Measurements from ENCODE around the gene THUMPD3.

The THUMPD3 gene

GRCh38 chr3:9405756-9406155 lies 42.9 kb downstream of the THUMPD3 start:
- no peak overlapping the region for H3K4me3 ChIP-seq (ENCODE audit: low read depth, low read length)
- ChIA-PET POLR2A (interaction anchor here (0.5 kb wide), 1 partner anchor 13 kb away, joined by 3 read pairs; no protein-coding TSS in a partner anchor), CTCF (interaction anchor here (1.3 to 1.5 kb wide), 2 partner anchors 19 to 46 kb away, joined by 3 read pairs; no protein-coding TSS in a partner anchor)
- DNase-seq (ENCODE audit: low read depth, low spot score) = no peak
- no peak for TF ChIP-seq CTCF (IDR thresholded peaks at IDR 0.05; ENCODE audit: insufficient read depth, low read length, missing control alignments)

GRCh38 chr3:9406856-9407626 lies 44.2 kb downstream of the THUMPD3 start:
- H3K4me3 ChIP-seq (ENCODE audit: low read depth, low read length) = no peak overlapping the region
- no peak for TF ChIP-seq CTCF (IDR thresholded peaks at IDR 0.05; ENCODE audit: insufficient read depth, low read length, missing control alignments)
- no peak for DNase-seq (ENCODE audit: low read depth, low spot score)
- ChIA-PET CTCF (no interaction called here), POLR2A (no interaction called here)

- TF ChIP-seq CTCF (IDR thresholded peaks at IDR 0.05; ENCODE audit: insufficient read depth, low read length, missing control alignments) = no peak
- ChIA-PET POLR2A (no interaction called here), CTCF (no interaction called here)
- no peak overlapping the region for H3K4me3 ChIP-seq (ENCODE audit: low read depth, low read length)
- no peak for DNase-seq (ENCODE audit: low read depth, low spot score)
Measured at GRCh38 chr3:9408061-9408460, 45.2 kb downstream of the THUMPD3 start.

- TF ChIP-seq CTCF (IDR thresholded peaks at IDR 0.05; ENCODE audit: insufficient read depth, low read length, missing control alignments) = no peak
- CTCF ChIA-PET = no interaction called here
- no peak for DNase-seq (ENCODE audit: low read depth, low spot score)
- no peak overlapping the region for H3K4me3 ChIP-seq (ENCODE audit: low read depth, low read length)
- POLR2A ChIA-PET = no interaction called here
Measured at GRCh38 chr3:9408546-9408945, 45.7 kb downstream of the THUMPD3 start.

GRCh38 chr3:9409981-9410854 lies 47.4 kb downstream of the THUMPD3 start:
- DNase-seq (ENCODE audit: low read depth, low spot score) = no peak
- ChIA-PET POLR2A (interaction anchor here (1.0 kb wide), 1 partner anchor 14 kb away, joined by 5 read pairs; no protein-coding TSS in a partner anchor), CTCF (interaction anchor here (1.5 to 1.8 kb wide), 2 partner anchors 11 to 14 kb away, joined by 3 to 4 read pairs; no protein-coding TSS in a partner anchor)
- H3K4me3 ChIP-seq (ENCODE audit: low read depth, low read length) = no peak overlapping the region
- no peak for TF ChIP-seq CTCF (IDR thresholded peaks at IDR 0.05; ENCODE audit: insufficient read depth, low read length, missing control alignments)

- CTCF ChIA-PET = interaction anchor here (1.8 kb wide), 1 partner anchor 12 kb away, joined by 3 read pairs; no protein-coding TSS in a partner anchor
- no peak for DNase-seq (ENCODE audit: low read depth, low spot score)
- H3K4me3 ChIP-seq (ENCODE audit: low read depth, low read length) = no peak overlapping the region
- TF ChIP-seq CTCF (IDR thresholded peaks at IDR 0.05; ENCODE audit: insufficient read depth, low read length, missing control alignments) = no peak
- POLR2A ChIA-PET = no interaction called here
Measured at GRCh38 chr3:9411302-9411701, 48.4 kb downstream of the THUMPD3 start.

Measured in AG04449 (cell line).